GM19395 (cell line): ENCODE results near the gene WDR6.
"Not testable (repeated sequence)": the region's sequence is repeated elsewhere in the genome, so short reads cannot be mapped to it uniquely, and the experiment has no call there.

Experiments
- ATAC-seq: cut with Tn5 transposase; IDR thresholded peaks from one replicate; pipeline ENCODE4 v1.9.1; 2021; ENCODE audit warnings: mild to moderate bottlenecking, moderate library complexity; ENCODE audit not compliant: unreplicated experiment

WDR6 gene

GRCh38 chr3:48991851-48992545 is 15.2 kb upstream of the WDR6 start:
- ATAC-seq: no peak

GRCh38 chr3:48993834-48994233 is 13.4 kb upstream of the WDR6 start:
- no peak for ATAC-seq

- ATAC-seq: no peak
These were observed 10.6 kb upstream of the WDR6 start for GRCh38 chr3:48996640-48997039.

- ATAC-seq: no peak
These were observed 10.0 kb upstream of the WDR6 start for GRCh38 chr3:48997102-48997635.

- no peak for ATAC-seq
These were observed 9.2 kb upstream of the WDR6 start for GRCh38 chr3:48997714-48998637.

- ATAC-seq: no peak
These were observed 7.9 kb upstream of the WDR6 start for GRCh38 chr3:48999085-48999858.

GRCh38 chr3:49001155-49001554 is 6.0 kb upstream of the WDR6 start:
- no peak for ATAC-seq

- ATAC-seq: no peak
These were observed 2.6 kb upstream of the WDR6 start for GRCh38 chr3:49004352-49005302.

- ATAC-seq: no peak
These were observed 1.9 kb upstream of the WDR6 start for GRCh38 chr3:49005303-49005680.

GRCh38 chr3:49005998-49006397 is 1.2 kb upstream of the WDR6 start:
- ATAC-seq: no peak

- no peak for ATAC-seq
These were observed 653 bp upstream of the WDR6 start for GRCh38 chr3:49006408-49007067.

GRCh38 chr3:49007771-49008528 is 759 bp downstream of the WDR6 start:
- ATAC-seq: peak; percentile 38

GRCh38 chr3:49008627-49009026 is 1.4 kb downstream of the WDR6 start:
- not testable (repeated sequence) for ATAC-seq

GRCh38 chr3:49009396-49009795 is 2.2 kb downstream of the WDR6 start:
- no peak for ATAC-seq

- no peak for ATAC-seq
These were observed 5.3 kb downstream of the WDR6 start for GRCh38 chr3:49012441-49013017.

- ATAC-seq: no peak
These were observed 6.0 kb downstream of the WDR6 start for GRCh38 chr3:49013113-49013737.

- no peak for ATAC-seq
These were observed 6.8 kb downstream of the WDR6 start for GRCh38 chr3:49013738-49014660.
